Keratinocyte (primary cell): ENCODE results near the gene CYBB. TPM values are rescaled to one million over a fixed set of nuclear protein-coding genes. Genes with fewer than 3 reads are reported as not detected.

Experiments used
- DNase-seq: peaks from one replicate; pipeline ENCODE4 v3.0.0-alpha.2; 2011; ENCODE audit warnings: low read depth, missing footprints, low spot score
- FAIRE-seq: peaks from 2 replicates; lab custom pipeline; 2011; peaks lifted over from hg19 to GRCh38; lab: Jason Lieb, UNC
- H2AFZ ChIP-seq: 2 replicates; pipeline ENCODE4 v1.6.0; 2012; ENCODE audit warnings: low read length, control low read depth, inconsistent platforms; ENCODE audit not compliant: control insufficient read depth
- H3K27ac ChIP-seq: 2 replicates; pipeline ENCODE4 v1.5.1; 2011; ENCODE audit warnings: low read length; ENCODE audit not compliant: control insufficient read depth, insufficient read depth
- H3K27me3 ChIP-seq: 3 replicates; pipeline ENCODE4 v1.6.0; 2011; ENCODE audit warnings: low read length; ENCODE audit not compliant: control insufficient read depth, insufficient read depth; ENCODE audit errors: extremely low read depth
- H3K36me3 ChIP-seq, 2 experiments: 2 replicates in 1 of 2; 3 replicates in 1 of 2; pipeline ENCODE4 v1.5.1; 2011; ENCODE audit warnings: low read length in 2 of 2, mild to moderate bottlenecking in 1 of 2; ENCODE audit not compliant: control insufficient read depth in 2 of 2, insufficient read depth in 2 of 2; ENCODE audit errors: extremely low read depth in 1 of 2
- H3K4me1 ChIP-seq: 3 replicates; pipeline ENCODE4 v1.5.1; 2011; ENCODE audit warnings: low read length; ENCODE audit not compliant: control insufficient read depth, insufficient read depth; ENCODE audit errors: extremely low read depth
- H3K4me2 ChIP-seq: 3 replicates; pipeline ENCODE4 v1.6.0; 2011; ENCODE audit warnings: low read depth, low read length; ENCODE audit not compliant: control insufficient read depth, insufficient read depth; ENCODE audit errors: extremely low read depth
- H3K4me3 ChIP-seq, 3 experiments: fragments of 200-600 bp in 1 of 3; sonication (generic) in 1 of 3; 2 replicates in 2 of 3; 3 replicates in 1 of 3; pipeline ENCODE4 v1.5.1; 2011 to 2016; ENCODE audit warnings: low read length in 3 of 3, mild to moderate bottlenecking in 3 of 3, control low read depth in 2 of 3, inconsistent platforms in 1 of 3, low read depth in 1 of 3, mixed read lengths in 1 of 3, mixed run types in 1 of 3, moderate library complexity in 1 of 3; ENCODE audit not compliant: control insufficient read depth in 2 of 3, insufficient read depth in 2 of 3; ENCODE audit errors: extremely low read depth in 1 of 3
- H3K79me2 ChIP-seq: 2 replicates; pipeline ENCODE4 v1.6.0; 2012; ENCODE audit warnings: low read length; ENCODE audit not compliant: control insufficient read depth, insufficient read depth
- H3K9ac ChIP-seq: 3 replicates; pipeline ENCODE4 v1.6.0; 2011; ENCODE audit warnings: low read length; ENCODE audit not compliant: control insufficient read depth, insufficient read depth; ENCODE audit errors: extremely low read depth
- H3K9me1 ChIP-seq: 3 replicates; pipeline ENCODE4 v1.6.0; 2011; ENCODE audit warnings: low read length; ENCODE audit not compliant: control insufficient read depth, insufficient read depth; ENCODE audit errors: extremely low read depth
- H3K9me3 ChIP-seq: 2 replicates; pipeline ENCODE4 v1.5.1; 2012; ENCODE audit warnings: low read depth, low read length; ENCODE audit not compliant: control insufficient read depth
- H4K20me1 ChIP-seq: 3 replicates; pipeline ENCODE4 v1.6.0; 2011; ENCODE audit warnings: low read length; ENCODE audit not compliant: control insufficient read depth, insufficient read depth; ENCODE audit errors: extremely low read depth
- EZH2 ChIP-seq: IDR thresholded peaks from one replicate; pipeline ENCODE4 v1.6.1; 2012; ENCODE audit warnings: inconsistent platforms, mild to moderate bottlenecking, low read length, moderate library complexity
- dilution Hi-C: fragments of 300-500 bp; cut with MboI; formaldehyde crosslinking; loops from one replicate; pipeline ENCODE4 v1.7.0; 2020; ENCODE audit warnings: low sequenced_read_pairs; ENCODE audit not compliant: extremely low pct_ligation_motif_present
- polyA plus RNA-seq, 5 experiments: library from polyadenylated mRNA; depleted of rRNA in 3 of 5; stranded (reverse) in 3 of 5; stranded (forward) in 1 of 5; unstranded in 1 of 5; fragments of >200 nt; gene quantifications; 1 replicate in 1 of 5; 2 replicates in 3 of 5; 3 replicates in 1 of 5; pipeline versions ENCODE4 v1.2.1 to v1.2.3, GENCODE V29; 2011 to 2012; ENCODE audit warnings: missing spikeins in 2 of 5, low read depth in 1 of 5, low replicate concordance in 1 of 5
- TF ChIP-seq, protein P1 (sequence below), 3 experiments: IDR thresholded peaks in 1 of 3; conservative IDR thresholded peaks in 1 of 3; optimal IDR thresholded peaks in 1 of 3; 2 replicates in 2 of 3; 3 replicates in 1 of 3; pipeline versions ENCODE3 to v1.5.1; 2011; ENCODE audit warnings: low read length in 3 of 3, mild to moderate bottlenecking in 3 of 3, moderate library complexity in 2 of 3, control low read depth in 1 of 3, inconsistent platforms in 1 of 3; ENCODE audit not compliant: insufficient read depth in 2 of 3; ENCODE audit errors: extremely low read depth in 1 of 3

CYBB gene
- polyA plus RNA-seq, 1 donor (not counting 4 experiments of a cell fraction or from before 2014, with no cell fraction given): 0.03 TPM

DNA sequence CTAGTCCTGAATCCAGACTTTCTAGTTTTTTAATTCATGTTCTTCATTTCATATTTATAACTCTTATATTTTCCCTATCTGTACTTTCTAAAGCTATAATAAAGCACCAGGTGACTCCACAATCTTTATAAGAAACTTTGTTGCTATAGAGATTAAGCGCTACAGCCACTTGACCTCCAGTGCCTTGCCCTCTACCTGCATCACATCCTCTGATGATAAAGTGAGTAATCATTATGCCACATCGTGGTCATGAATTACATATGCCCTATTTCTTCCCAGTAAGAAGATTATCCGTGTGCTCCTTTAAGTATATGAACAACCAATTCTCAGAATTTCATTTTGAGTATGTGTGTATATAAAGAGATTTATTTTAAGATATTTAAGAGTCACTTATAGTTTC is 74.3 kb downstream of the CYBB start:
- H3K79me2 ChIP-seq: no peaks in the 10 kb centered on the region
- dilution Hi-C loops: no loop called here
- H3K4me1 ChIP-seq: no peaks in the 10 kb centered on the region
- H3K27me3 ChIP-seq: no peaks in the 10 kb centered on the region
- no peaks in the 10 kb centered on the region for H3K9me3 ChIP-seq
- H3K4me3 ChIP-seq: no peak overlapping the region
- DNase-seq (no peak), FAIRE-seq (no peak)
- no peaks in the 10 kb centered on the region for H3K9me1 ChIP-seq
- H2AFZ ChIP-seq: no peak overlapping the region
- TF ChIP-seq, protein P1, sequence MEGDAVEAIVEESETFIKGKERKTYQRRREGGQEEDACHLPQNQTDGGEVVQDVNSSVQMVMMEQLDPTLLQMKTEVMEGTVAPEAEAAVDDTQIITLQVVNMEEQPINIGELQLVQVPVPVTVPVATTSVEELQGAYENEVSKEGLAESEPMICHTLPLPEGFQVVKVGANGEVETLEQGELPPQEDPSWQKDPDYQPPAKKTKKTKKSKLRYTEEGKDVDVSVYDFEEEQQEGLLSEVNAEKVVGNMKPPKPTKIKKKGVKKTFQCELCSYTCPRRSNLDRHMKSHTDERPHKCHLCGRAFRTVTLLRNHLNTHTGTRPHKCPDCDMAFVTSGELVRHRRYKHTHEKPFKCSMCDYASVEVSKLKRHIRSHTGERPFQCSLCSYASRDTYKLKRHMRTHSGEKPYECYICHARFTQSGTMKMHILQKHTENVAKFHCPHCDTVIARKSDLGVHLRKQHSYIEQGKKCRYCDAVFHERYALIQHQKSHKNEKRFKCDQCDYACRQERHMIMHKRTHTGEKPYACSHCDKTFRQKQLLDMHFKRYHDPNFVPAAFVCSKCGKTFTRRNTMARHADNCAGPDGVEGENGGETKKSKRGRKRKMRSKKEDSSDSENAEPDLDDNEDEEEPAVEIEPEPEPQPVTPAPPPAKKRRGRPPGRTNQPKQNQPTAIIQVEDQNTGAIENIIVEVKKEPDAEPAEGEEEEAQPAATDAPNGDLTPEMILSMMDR (optimal IDR thresholded peaks at IDR 0.05 in 1 of 3, IDR thresholded peaks at IDR 0.05 in 1 of 3, conservative IDR thresholded peaks at IDR 0.05 in 1 of 3; ENCODE audit: extremely low read depth in 1 of 3, insufficient read depth in 2 of 3, low read length in 3 of 3): no peak
- TF ChIP-seq EZH2: no peak
- H3K36me3 ChIP-seq: no peaks in the 10 kb centered on the region
- H3K4me2 ChIP-seq: no peak overlapping the region
- no peaks in the 10 kb centered on the region for H4K20me1 ChIP-seq
- H3K27ac ChIP-seq: no peak overlapping the region
- no peak overlapping the region for H3K9ac ChIP-seq

DNA sequence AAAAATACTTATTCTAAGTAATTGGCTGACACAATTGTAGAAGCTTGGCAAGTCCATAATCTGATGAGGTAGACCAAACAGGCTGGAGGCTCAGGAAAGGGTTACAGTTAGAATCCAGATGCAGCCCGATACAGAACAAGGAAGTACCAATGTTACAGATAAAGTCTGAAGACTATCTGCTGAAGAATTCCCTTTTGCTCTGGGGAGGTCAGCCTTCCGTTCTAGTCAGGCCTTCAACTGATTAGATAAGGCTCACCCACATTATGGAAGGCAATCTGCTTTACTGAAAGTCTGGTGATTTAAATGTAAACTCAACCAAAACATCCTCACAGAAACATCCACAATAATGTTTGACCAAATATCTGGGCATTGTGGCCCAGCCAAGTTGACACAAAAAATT is 74.9 kb downstream of the CYBB start:
- Histone ChIP-seq H4K20me1 (no peaks in the 10 kb centered on the region), H3K36me3 (no peaks in the 10 kb centered on the region), H3K4me3 (no peak overlapping the region), H3K9ac (no peak overlapping the region), H3K27me3 (no peaks in the 10 kb centered on the region), H2AFZ (no peak overlapping the region), H3K9me1 (no peaks in the 10 kb centered on the region), H3K4me2 (no peak overlapping the region), H3K27ac (no peak overlapping the region), H3K79me2 (no peaks in the 10 kb centered on the region), H3K9me3 (no peaks in the 10 kb centered on the region), H3K4me1 (no peaks in the 10 kb centered on the region)
- no peak for DNase-seq
- FAIRE-seq: no peak
- no peak for TF ChIP-seq EZH2
- TF ChIP-seq, protein P1 (optimal IDR thresholded peaks at IDR 0.05 in 1 of 3, IDR thresholded peaks at IDR 0.05 in 1 of 3, conservative IDR thresholded peaks at IDR 0.05 in 1 of 3; ENCODE audit: extremely low read depth in 1 of 3, insufficient read depth in 2 of 3, low read length in 3 of 3): no peak
- dilution Hi-C loops: no loop called here
